GM21515 (cell line): ENCODE data around the gene KPNA6.
"Not testable (repeated sequence)": the region's sequence is repeated elsewhere in the genome, so short reads cannot be mapped to it uniquely, and the experiment has no call there.

Source experiments
- ATAC-seq: cut with Tn5 transposase; IDR thresholded peaks from one replicate; pipeline ENCODE4 v1.9.1; 2021; ENCODE audit not compliant: unreplicated experiment

KPNA6 gene

GRCh38 chr1:32100359-32100758 lies 7.5 kb upstream of the KPNA6 start:
- ATAC-seq = no peak

GRCh38 chr1:32100807-32101708 lies 6.8 kb upstream of the KPNA6 start:
- ATAC-seq = no peak

- no peak for ATAC-seq
Observed at GRCh38 chr1:32104127-32104526, 3.7 kb upstream of the KPNA6 start.

GRCh38 chr1:32105338-32105737 lies 2.5 kb upstream of the KPNA6 start:
- ATAC-seq = no peak

GRCh38 chr1:32106663-32107275 lies 1.1 kb upstream of the KPNA6 start:
- no peak for ATAC-seq

- ATAC-seq = no peak
Observed at GRCh38 chr1:32111040-32111623, 3.3 kb downstream of the KPNA6 start.

GRCh38 chr1:32111789-32112188 lies 3.9 kb downstream of the KPNA6 start:
- ATAC-seq = no peak

- ATAC-seq = no peak
Observed at GRCh38 chr1:32112806-32113375, 5.0 kb downstream of the KPNA6 start.

GRCh38 chr1:32113436-32113835 lies 5.6 kb downstream of the KPNA6 start:
- not testable (repeated sequence) for ATAC-seq

- no peak for ATAC-seq
Observed at GRCh38 chr1:32114420-32114819, 6.6 kb downstream of the KPNA6 start.

- ATAC-seq = no peak
Observed at GRCh38 chr1:32115496-32115895, 7.6 kb downstream of the KPNA6 start.

- ATAC-seq = no peak
Observed at GRCh38 chr1:32116531-32116930, 8.7 kb downstream of the KPNA6 start.

GRCh38 chr1:32122151-32122550 lies 14.3 kb downstream of the KPNA6 start:
- no peak for ATAC-seq

- not testable (repeated sequence) for ATAC-seq
Observed at GRCh38 chr1:32123361-32123760, 15.5 kb downstream of the KPNA6 start.

- ATAC-seq = no peak
Observed at GRCh38 chr1:32125313-32125712, 17.5 kb downstream of the KPNA6 start.

- no peak for ATAC-seq
Observed at GRCh38 chr1:32126770-32127169, 18.9 kb downstream of the KPNA6 start.

- ATAC-seq = no peak
Observed at GRCh38 chr1:32127409-32128198, 19.7 kb downstream of the KPNA6 start.

- ATAC-seq = no peak
Observed at GRCh38 chr1:32128479-32128878, 20.6 kb downstream of the KPNA6 start.

GRCh38 chr1:32128964-32129363 lies 21.1 kb downstream of the KPNA6 start:
- ATAC-seq = no peak

- not testable (repeated sequence) for ATAC-seq
Observed at GRCh38 chr1:32133950-32134280, 26.1 kb downstream of the KPNA6 start.

GRCh38 chr1:32137111-32137510 lies 29.3 kb downstream of the KPNA6 start:
- no peak for ATAC-seq
